Measurements from ENCODE around the gene RRM2. TPM values are rescaled to one million over a fixed set of nuclear protein-coding genes. Genes with fewer than 3 reads are reported as not detected.
A peak's percentile ranks its signal among the peaks of the same experiment; 100 is the strongest.
"Not testable (repeated sequence)": the region's sequence is repeated elsewhere in the genome, so short reads cannot be mapped to it uniquely, and the experiment has no call there.

Gene RRM2
- total RNA-seq, 1 donor from 2014 or later = 21.2 TPM

DNA sequence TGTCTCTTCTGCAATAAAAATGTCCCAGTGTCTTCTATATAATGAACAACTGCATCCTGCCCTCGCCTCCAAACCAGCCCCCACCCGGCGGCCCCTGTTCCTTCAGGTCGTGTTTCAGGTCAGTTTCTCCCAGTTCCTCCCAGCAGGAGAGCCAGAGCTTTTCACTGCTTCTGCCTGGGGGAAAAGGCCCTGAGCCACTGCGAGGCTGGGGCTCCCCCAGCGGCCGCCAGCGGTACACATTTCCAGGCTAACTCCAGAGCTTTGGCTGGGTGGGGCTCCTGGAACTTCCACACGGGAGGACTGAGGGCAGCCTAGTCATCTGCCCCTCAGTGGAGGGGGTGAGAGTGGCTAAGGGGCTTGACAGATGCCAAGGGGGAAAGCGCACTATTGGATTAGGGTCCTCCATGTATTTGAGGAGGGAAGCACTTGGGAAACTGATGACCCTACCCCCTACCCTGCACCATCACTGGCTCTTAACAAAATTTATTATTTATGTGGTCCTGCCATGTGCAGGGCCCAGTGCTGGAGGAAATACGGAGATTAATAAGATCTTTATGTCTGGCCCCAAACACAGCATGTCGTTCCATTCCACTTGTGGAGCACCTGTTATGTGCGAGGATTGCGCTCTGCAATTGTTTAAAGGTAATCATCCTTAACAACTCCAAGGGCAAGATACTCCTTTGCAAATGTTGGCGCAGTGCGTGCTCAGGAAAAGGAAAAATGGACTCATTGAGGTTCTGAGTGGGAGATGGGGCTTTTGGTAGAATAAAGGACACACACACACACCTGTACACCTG, 25.0 kb upstream of the RRM2 start:
- Mint-ChIP-seq H3K36me3 (ENCODE audit: unreplicated experiment) (peaks cover 3% of the 10 kb centered on the region), H3K27ac (ENCODE audit: unreplicated experiment) (no peak overlapping the region), H3K9me3 (ENCODE audit: unreplicated experiment) (peaks cover 3% of the 10 kb centered on the region), H3K27me3 (ENCODE audit: unreplicated experiment) (peaks cover 7% of the 10 kb centered on the region), H3K4me3 (ENCODE audit: unreplicated experiment) (no peak overlapping the region), H3K4me1 (ENCODE audit: low read depth, unreplicated experiment) (peaks cover 10% of the 10 kb centered on the region)
- TF ChIP-seq CTCF (IDR thresholded peaks at IDR 0.05; ENCODE audit: partially characterized antibody, unreplicated experiment) = peak; percentile 86
- peak; percentile 80 for DNase-seq

DNA sequence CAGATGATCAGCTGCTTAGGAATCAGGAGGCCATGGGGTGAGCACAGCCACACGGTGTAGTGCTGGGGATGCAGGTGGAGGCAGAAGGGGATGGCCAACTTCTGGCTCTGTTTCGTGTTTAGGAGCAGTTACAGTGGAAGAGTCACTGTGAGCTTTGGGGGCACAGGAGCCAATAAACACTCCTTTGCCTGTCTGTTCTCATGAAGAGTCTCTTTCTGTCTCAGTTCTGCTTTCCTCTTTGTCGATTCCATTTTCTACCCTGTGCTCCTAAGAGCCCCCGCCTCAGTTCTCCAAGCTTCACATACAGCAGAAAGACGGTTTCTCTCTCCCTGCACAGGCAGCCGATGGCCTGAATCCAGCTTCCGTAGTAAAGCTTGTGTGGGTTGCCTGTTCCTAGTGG, 21.0 kb upstream of the RRM2 start:
- Mint-ChIP-seq H3K36me3 (ENCODE audit: unreplicated experiment) (no peaks in the 10 kb centered on the region), H3K27me3 (ENCODE audit: unreplicated experiment) (peaks cover 5% of the 10 kb centered on the region), H3K4me1 (ENCODE audit: low read depth, unreplicated experiment) (peaks cover 1% of the 10 kb centered on the region), H3K4me3 (ENCODE audit: unreplicated experiment) (no peak overlapping the region), H3K27ac (ENCODE audit: unreplicated experiment) (no peak overlapping the region), H3K9me3 (ENCODE audit: unreplicated experiment) (peaks cover 1% of the 10 kb centered on the region)
- DNase-seq = no peak
- no peak for TF ChIP-seq CTCF (IDR thresholded peaks at IDR 0.05; ENCODE audit: partially characterized antibody, unreplicated experiment)

DNA sequence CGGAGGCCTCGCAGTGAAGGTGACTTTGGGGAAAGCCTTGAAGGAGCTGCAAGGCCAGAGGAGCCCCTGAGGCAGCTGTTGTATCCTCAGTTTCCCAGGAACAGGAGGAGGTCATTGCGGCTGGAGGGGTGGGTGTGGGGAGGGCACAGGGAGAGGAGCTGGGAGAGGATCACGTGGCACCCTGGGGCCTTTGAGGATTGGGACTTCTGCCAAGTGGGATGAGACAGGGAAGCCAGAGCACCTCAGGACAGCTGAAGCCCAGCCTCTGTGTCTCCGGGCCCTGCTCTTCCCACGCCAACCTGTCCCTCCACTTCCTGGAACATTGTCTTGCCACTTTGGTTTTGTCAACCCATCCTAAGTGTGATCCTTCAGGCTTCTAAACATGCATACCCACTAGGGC, 19.4 kb upstream of the RRM2 start:
- Mint-ChIP-seq H3K9me3 (ENCODE audit: unreplicated experiment) (peaks cover 1% of the 10 kb centered on the region), H3K27ac (ENCODE audit: unreplicated experiment) (no peak overlapping the region), H3K27me3 (ENCODE audit: unreplicated experiment) (peaks cover 5% of the 10 kb centered on the region), H3K4me3 (ENCODE audit: unreplicated experiment) (no peak overlapping the region), H3K4me1 (ENCODE audit: low read depth, unreplicated experiment) (no peaks in the 10 kb centered on the region), H3K36me3 (ENCODE audit: unreplicated experiment) (peaks cover 4% of the 10 kb centered on the region)
- DNase-seq = no peak
- TF ChIP-seq CTCF (IDR thresholded peaks at IDR 0.05; ENCODE audit: partially characterized antibody, unreplicated experiment) = no peak

DNA sequence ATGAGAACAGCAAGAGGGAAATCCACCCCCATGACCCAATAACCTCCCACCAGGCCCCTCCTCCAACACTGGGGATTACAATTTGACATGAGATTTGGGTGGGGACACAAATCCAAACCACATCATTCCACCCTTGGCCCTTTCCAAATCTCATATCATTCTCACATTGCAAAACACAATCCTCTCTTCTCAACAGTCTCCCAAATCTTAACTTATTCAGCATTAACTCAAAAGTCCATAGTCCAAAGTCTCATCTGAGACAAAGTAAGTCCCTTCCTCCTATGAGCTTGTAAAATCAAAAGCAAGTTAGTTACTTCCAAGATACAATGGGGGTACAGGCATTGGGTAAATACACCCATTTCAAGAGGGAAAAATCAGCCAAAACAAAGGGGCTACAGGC, 17.6 kb upstream of the RRM2 start:
- not testable (repeated sequence) for H3K4me3 Mint-ChIP-seq (ENCODE audit: unreplicated experiment); H3K27ac Mint-ChIP-seq (ENCODE audit: unreplicated experiment); DNase-seq; H3K36me3 Mint-ChIP-seq (ENCODE audit: unreplicated experiment); H3K9me3 Mint-ChIP-seq (ENCODE audit: unreplicated experiment); H3K27me3 Mint-ChIP-seq (ENCODE audit: unreplicated experiment); H3K4me1 Mint-ChIP-seq (ENCODE audit: low read depth, unreplicated experiment)

DNA sequence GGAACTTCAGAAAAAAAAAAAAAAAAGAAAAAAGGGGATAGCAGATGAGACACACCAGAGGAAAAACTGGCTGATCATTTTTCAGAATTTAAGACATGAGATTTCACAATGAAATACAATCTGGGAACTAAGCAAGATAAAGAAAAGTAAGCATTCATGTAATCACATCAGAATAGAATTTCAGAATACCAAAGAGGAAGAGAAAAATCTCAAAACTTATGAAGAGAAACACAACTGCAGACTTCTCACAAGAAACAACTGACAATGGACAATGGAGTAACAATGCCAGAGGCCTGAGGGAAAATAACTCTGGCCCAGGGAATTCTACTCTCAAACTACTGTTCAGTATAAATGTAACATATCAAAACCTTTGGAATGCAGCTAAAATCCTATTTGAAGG, 13.2 kb upstream of the RRM2 start:
- Mint-ChIP-seq H3K4me1 (ENCODE audit: low read depth, unreplicated experiment) (no peaks in the 10 kb centered on the region), H3K27me3 (ENCODE audit: unreplicated experiment) (no peaks in the 10 kb centered on the region), H3K9me3 (ENCODE audit: unreplicated experiment) (peaks cover 1% of the 10 kb centered on the region), H3K36me3 (ENCODE audit: unreplicated experiment) (peaks cover 4% of the 10 kb centered on the region), H3K27ac (ENCODE audit: unreplicated experiment) (no peak overlapping the region), H3K4me3 (ENCODE audit: unreplicated experiment) (no peak overlapping the region)
- no peak for TF ChIP-seq CTCF (IDR thresholded peaks at IDR 0.05; ENCODE audit: partially characterized antibody, unreplicated experiment)
- no peak for DNase-seq
